HEK293T (cell line): ENCODE results near the gene ZFYVE21.

ENCODE experiments used
- CTCF ChIA-PET: fragments of 350-600 bp; formaldehyde crosslinking; extraction: SDS; loops from one replicate; lab custom pipeline; 2021; ENCODE audit warnings: antibody characterized with exemption, inconsistent platforms; lab: Yijun Ruan, JAX
- POLR2A ChIA-PET: fragments of 350-600 bp; formaldehyde crosslinking; extraction: SDS; loops from one replicate; lab custom pipeline; 2020; ENCODE audit warnings: antibody characterized with exemption, inconsistent platforms; lab: Yijun Ruan, JAX
- DNase-seq: peaks from one replicate; pipeline ENCODE4 v3.0.0; 2012; ENCODE audit warnings: mixed read lengths; ENCODE audit errors: extremely low spot score
- ARNT ChIP-seq: fragments of 450-650 bp; IDR thresholded peaks from 2 replicates; pipeline ENCODE4 v1.6.1; 2017; ENCODE audit warnings: mild to moderate bottlenecking
- BHLHE40 ChIP-seq: fragments of 450-650 bp; IDR thresholded peaks from 2 replicates; pipeline ENCODE4 v1.6.1; 2016; ENCODE audit warnings: mild to moderate bottlenecking, moderate library complexity, borderline replicate concordance
- CTBP1 ChIP-seq: fragments of 450-650 bp; IDR thresholded peaks from 2 replicates; pipeline ENCODE4 v1.6.1; 2016; ENCODE audit warnings: borderline replicate concordance
- ELF4 ChIP-seq: fragments of 450-650 bp; IDR thresholded peaks from 2 replicates; pipeline ENCODE4 v1.6.1; 2017; ENCODE audit warnings: antibody characterized with exemption
- FOXA1 ChIP-seq: fragments of 450-650 bp; IDR thresholded peaks from 2 replicates; pipeline ENCODE4 v1.6.1; 2016; ENCODE audit warnings: mild to moderate bottlenecking
- FOXK2 ChIP-seq: fragments of 450-650 bp; IDR thresholded peaks from 2 replicates; pipeline ENCODE4 v1.6.1; 2016; ENCODE audit warnings: mild to moderate bottlenecking
- FOXM1 ChIP-seq: fragments of 450-650 bp; IDR thresholded peaks from 2 replicates; pipeline ENCODE4 v1.6.1; 2017; ENCODE audit warnings: mild to moderate bottlenecking, borderline replicate concordance
- HDGF ChIP-seq: fragments of 450-650 bp; IDR thresholded peaks from 2 replicates; pipeline ENCODE4 v1.6.1; 2017; ENCODE audit warnings: antibody characterized with exemption, borderline replicate concordance
- L3MBTL2 ChIP-seq: fragments of 450-650 bp; conservative IDR thresholded peaks from 2 replicates; pipeline ENCODE4 v1.6.1; 2016; ENCODE audit warnings: mild to moderate bottlenecking
- LEF1 ChIP-seq: fragments of 450-650 bp; IDR thresholded peaks from 2 replicates; pipeline ENCODE4 v1.6.1; 2017; ENCODE audit warnings: mild to moderate bottlenecking, borderline replicate concordance
- NFRKB ChIP-seq: fragments of 450-650 bp; IDR thresholded peaks from 2 replicates; pipeline ENCODE4 v1.6.1; 2016; ENCODE audit warnings: mild to moderate bottlenecking, moderate library complexity
- PKNOX1 ChIP-seq: fragments of 450-650 bp; IDR thresholded peaks from 2 replicates; pipeline ENCODE4 v1.6.1; 2016
- SP1 ChIP-seq: fragments of 450-650 bp; IDR thresholded peaks from 2 replicates; pipeline ENCODE4 v1.6.1; 2017
- SUZ12 ChIP-seq: fragments of 450-650 bp; IDR thresholded peaks from 2 replicates; pipeline ENCODE4 v1.6.1; 2016; ENCODE audit warnings: mild to moderate bottlenecking
- TARDBP ChIP-seq: fragments of 450-650 bp; IDR thresholded peaks from 2 replicates; pipeline ENCODE4 v1.6.1; 2016
- ZNF384 ChIP-seq: fragments of 450-650 bp; IDR thresholded peaks from 2 replicates; pipeline ENCODE4 v1.6.1; 2016

The ZFYVE21 gene

GRCh38 chr14:103727313-103727980 is 11.8 kb downstream of the ZFYVE21 start:
- CTCF ChIA-PET = interaction anchor here (1.3 kb wide), 1 partner anchor 209 kb away, joined by 3 read pairs; no protein-coding TSS in a partner anchor
- POLR2A ChIA-PET = no interaction called here
- no peak for DNase-seq

GRCh38 chr14:103728141-103728540 is 12.5 kb downstream of the ZFYVE21 start:
- CTCF ChIA-PET = interaction anchor here (1.3 kb wide), 1 partner anchor 209 kb away, joined by 3 read pairs; no protein-coding TSS in a partner anchor
- POLR2A ChIA-PET = no interaction called here
- TF ChIP-seq TARDBP (no peak), FOXK2 (no peak), HDGF (no peak), ZNF384 (no peak), SUZ12 (no peak), ELF4 (no peak), LEF1 (no peak), L3MBTL2 (no peak), FOXM1 (no peak), CTBP1 (no peak), SP1 (no peak), ARNT (no peak), NFRKB (no peak), PKNOX1 (no peak), BHLHE40 (no peak), FOXA1 (no peak)
- no peak for DNase-seq

More at GRCh38 chr14:103727313-103727980, 11.8 kb downstream of the ZFYVE21 start:
- no peak for TF ChIP-seq NFRKB
- TF ChIP-seq ARNT = no peak
- no peak for TF ChIP-seq FOXK2
- TF ChIP-seq PKNOX1 = no peak
- no peak for TF ChIP-seq CTBP1
- no peak for TF ChIP-seq ELF4
- TF ChIP-seq LEF1 = no peak
- no peak for TF ChIP-seq ZNF384
- no peak for TF ChIP-seq BHLHE40
- no peak for TF ChIP-seq FOXM1
- TF ChIP-seq SP1 = no peak
- no peak for TF ChIP-seq TARDBP
- no peak for TF ChIP-seq FOXA1
- TF ChIP-seq HDGF = no peak
- no peak for TF ChIP-seq L3MBTL2
- no peak for TF ChIP-seq SUZ12

- no peak for TF ChIP-seq PKNOX1
- TF ChIP-seq FOXM1 = no peak
- no peak for TF ChIP-seq FOXK2
- TF ChIP-seq FOXA1 = no peak
- TF ChIP-seq TARDBP = no peak
- no peak for TF ChIP-seq CTBP1
- DNase-seq = no peak
- ChIA-PET CTCF (interaction anchor here (1.3 kb wide), 1 partner anchor 210 kb away, joined by 3 read pairs; no protein-coding TSS in a partner anchor), POLR2A (interaction anchor here (1.7 kb wide), 1 partner anchor 13 kb away, joined by 4 read pairs; the partner anchor contains the start of genes XRCC3 and ZFYVE21)
These were observed 13.1 kb downstream of the ZFYVE21 start for GRCh38 chr14:103728721-103729120.

- POLR2A ChIA-PET = interaction anchor here (1.7 kb wide), 1 partner anchor 14 kb away, joined by 4 read pairs; the partner anchor contains the start of genes XRCC3 and ZFYVE21
- TF ChIP-seq L3MBTL2 (no peak), ELF4 (no peak), HDGF (no peak), FOXA1 (no peak), FOXK2 (no peak), FOXM1 (no peak), TARDBP (no peak), ZNF384 (no peak), ARNT (no peak), SUZ12 (no peak), NFRKB (no peak), CTBP1 (no peak), BHLHE40 (no peak), LEF1 (no peak), PKNOX1 (no peak), SP1 (no peak)
- CTCF ChIA-PET = no interaction called here
These were observed 14.2 kb downstream of the ZFYVE21 start for GRCh38 chr14:103729496-103730448.

More at GRCh38 chr14:103729496-103730448, 14.2 kb downstream of the ZFYVE21 start:
- no peak for DNase-seq
